Measurements from ENCODE around the gene LRRC58. TPM values are rescaled to one million over a fixed set of nuclear protein-coding genes. Genes with fewer than 3 reads are reported as not detected.

Gene LRRC58
- total and polyA plus RNA-seq, 2 experiments from 2014 or later, result 8.8 to 34.7 TPM

- TF ChIP-seq EZH2 (IDR thresholded peaks at IDR 0.05; ENCODE audit: borderline replicate concordance) (no peak), EZH2phosphoT487 (IDR thresholded peaks at IDR 0.05; ENCODE audit: low read depth, severe bottlenecking, unreplicated experiment) (no peak)
- TF ChIP-seq, protein P1, sequence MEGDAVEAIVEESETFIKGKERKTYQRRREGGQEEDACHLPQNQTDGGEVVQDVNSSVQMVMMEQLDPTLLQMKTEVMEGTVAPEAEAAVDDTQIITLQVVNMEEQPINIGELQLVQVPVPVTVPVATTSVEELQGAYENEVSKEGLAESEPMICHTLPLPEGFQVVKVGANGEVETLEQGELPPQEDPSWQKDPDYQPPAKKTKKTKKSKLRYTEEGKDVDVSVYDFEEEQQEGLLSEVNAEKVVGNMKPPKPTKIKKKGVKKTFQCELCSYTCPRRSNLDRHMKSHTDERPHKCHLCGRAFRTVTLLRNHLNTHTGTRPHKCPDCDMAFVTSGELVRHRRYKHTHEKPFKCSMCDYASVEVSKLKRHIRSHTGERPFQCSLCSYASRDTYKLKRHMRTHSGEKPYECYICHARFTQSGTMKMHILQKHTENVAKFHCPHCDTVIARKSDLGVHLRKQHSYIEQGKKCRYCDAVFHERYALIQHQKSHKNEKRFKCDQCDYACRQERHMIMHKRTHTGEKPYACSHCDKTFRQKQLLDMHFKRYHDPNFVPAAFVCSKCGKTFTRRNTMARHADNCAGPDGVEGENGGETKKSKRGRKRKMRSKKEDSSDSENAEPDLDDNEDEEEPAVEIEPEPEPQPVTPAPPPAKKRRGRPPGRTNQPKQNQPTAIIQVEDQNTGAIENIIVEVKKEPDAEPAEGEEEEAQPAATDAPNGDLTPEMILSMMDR (IDR thresholded peaks at IDR 0.05; ENCODE audit: poor library complexity), result no peak
- WGBS (ENCODE audit: low lambda C conversion rate, missing lambda C conversion rate), result 81% methylated on average over 1 of the region's 1 CpG
- H3K79me2 ChIP-seq, result no peaks in the 10 kb centered on the region
Measured at GRCh38 chr3:120364101-120364500, 14.9 kb upstream of the LRRC58 start.

GRCh38 chr3:120357807-120358206 lies 8.7 kb upstream of the LRRC58 start:
- no peaks in the 10 kb centered on the region for H3K9me3 ChIP-seq (ENCODE audit: low read depth)
- no peak overlapping the region for H3K4me3 ChIP-seq
- DNase-seq (ENCODE audit: low spot score), result no peak
- H3K79me2 ChIP-seq, result no peaks in the 10 kb centered on the region
- no peak overlapping the region for H2AFZ ChIP-seq
- H3K36me3 ChIP-seq (replicated peaks; ENCODE audit: insufficient read depth, low read depth), result no peaks in the 10 kb centered on the region
- H4K20me1 ChIP-seq (ENCODE audit: insufficient read depth, poor library complexity, severe bottlenecking), result no peaks in the 10 kb centered on the region
- H3K27ac ChIP-seq, result no peak overlapping the region
- no peak overlapping the region for H3K4me2 ChIP-seq
- H3K9me2 ChIP-seq (replicated peaks; ENCODE audit: insufficient read depth), result no peaks in the 10 kb centered on the region
- no peaks in the 10 kb centered on the region for H3K4me1 ChIP-seq (ENCODE audit: insufficient read depth)
- H3K27me3 ChIP-seq, result no peaks in the 10 kb centered on the region
- TF ChIP-seq EZH2phosphoT487 (IDR thresholded peaks at IDR 0.05; ENCODE audit: low read depth, severe bottlenecking, unreplicated experiment), result no peak
- TF ChIP-seq, protein P1 (IDR thresholded peaks at IDR 0.05; ENCODE audit: poor library complexity), result no peak
- no peak for TF ChIP-seq EZH2 (IDR thresholded peaks at IDR 0.05; ENCODE audit: borderline replicate concordance)

More at GRCh38 chr3:120364101-120364500, 14.9 kb upstream of the LRRC58 start:
- Histone ChIP-seq H3K9me3 (ENCODE audit: low read depth) (no peaks in the 10 kb centered on the region), H3K27ac (no peak overlapping the region), H3K4me1 (ENCODE audit: insufficient read depth) (no peaks in the 10 kb centered on the region), H3K4me2 (no peak overlapping the region), H3K9me2 (replicated peaks; ENCODE audit: insufficient read depth) (no peaks in the 10 kb centered on the region), H3K4me3 (no peak overlapping the region), H3K27me3 (no peaks in the 10 kb centered on the region), H3K36me3 (replicated peaks; ENCODE audit: insufficient read depth, low read depth) (no peaks in the 10 kb centered on the region), H2AFZ (no peak overlapping the region), H4K20me1 (ENCODE audit: insufficient read depth, poor library complexity, severe bottlenecking) (no peaks in the 10 kb centered on the region)
- DNase-seq (ENCODE audit: low spot score), result no peak

DNA sequence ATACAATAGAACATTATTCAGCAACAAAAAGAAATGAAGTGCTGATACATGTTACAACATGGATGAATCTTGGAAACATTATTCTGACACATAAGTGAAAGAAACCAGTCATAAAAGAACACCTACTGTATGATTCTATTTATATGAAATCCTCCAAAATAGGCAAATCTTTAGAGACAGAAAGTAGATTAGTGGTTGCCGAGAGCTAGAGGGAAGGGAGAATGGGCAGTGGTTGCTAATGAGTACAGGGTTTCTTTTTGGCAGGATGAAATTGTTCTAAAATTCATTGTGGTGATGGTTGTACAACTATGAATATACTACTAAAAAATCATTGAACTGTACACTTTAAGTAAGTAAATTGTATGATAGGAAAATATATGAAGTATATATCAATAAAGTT lies 6.3 kb upstream of the LRRC58 start:
- no peaks in the 10 kb centered on the region for H3K36me3 ChIP-seq (replicated peaks; ENCODE audit: insufficient read depth, low read depth)

More for the DNA sequence above, 6.3 kb upstream of the LRRC58 start:
- H3K4me2 ChIP-seq, result no peak overlapping the region
- H3K9me3 ChIP-seq (ENCODE audit: low read depth), result no peaks in the 10 kb centered on the region
- H3K9me2 ChIP-seq (replicated peaks; ENCODE audit: insufficient read depth), result no peaks in the 10 kb centered on the region
- H3K4me1 ChIP-seq (ENCODE audit: insufficient read depth), result peaks cover 4% of the 10 kb centered on the region
- no peak for DNase-seq (ENCODE audit: low spot score)
- no peaks in the 10 kb centered on the region for H3K27me3 ChIP-seq
- no peak for TF ChIP-seq EZH2phosphoT487 (IDR thresholded peaks at IDR 0.05; ENCODE audit: low read depth, severe bottlenecking, unreplicated experiment)
- TF ChIP-seq, protein P1 (IDR thresholded peaks at IDR 0.05; ENCODE audit: poor library complexity), result no peak
- TF ChIP-seq EZH2 (IDR thresholded peaks at IDR 0.05; ENCODE audit: borderline replicate concordance), result no peak
- H2AFZ ChIP-seq, result no peak overlapping the region
- no peaks in the 10 kb centered on the region for H3K79me2 ChIP-seq
- WGBS (ENCODE audit: low lambda C conversion rate, missing lambda C conversion rate), result 98% methylated on average over 1 of the region's 1 CpG
- no peak overlapping the region for H3K4me3 ChIP-seq
- H4K20me1 ChIP-seq (ENCODE audit: insufficient read depth, poor library complexity, severe bottlenecking), result no peaks in the 10 kb centered on the region
- no peak overlapping the region for H3K27ac ChIP-seq

Data from hepatocyte (in vitro differentiated cells).